Immature natural killer cell (primary cell): ENCODE data around the gene GIGYF2. TPM values are rescaled to one million over a fixed set of nuclear protein-coding genes. Genes with fewer than 3 reads are reported as not detected.
"Not testable (repeated sequence)": the region's sequence is repeated elsewhere in the genome, so short reads cannot be mapped to it uniquely, and the experiment has no call there.

ENCODE experiments used
- DNase-seq, 3 donors: peaks; one replicate each; pipeline ENCODE4 v3.0.0; 2022; ENCODE audit warnings: mixed read lengths in 1 of 3
- H3K27ac Mint-ChIP-seq, 6 donors: one replicate each; pipeline ENCODE4 v1.8.0; 2020; ENCODE audit warnings: mixed read lengths in 6 of 6, mild to moderate bottlenecking in 5 of 6, inconsistent platforms in 4 of 6, moderate library complexity in 3 of 6
- H3K27me3 Mint-ChIP-seq, 3 donors: one replicate each; pipeline ENCODE4 v1.8.0; 2020 to 2021; ENCODE audit warnings: low read depth in 3 of 3, mild to moderate bottlenecking in 3 of 3, mixed read lengths in 3 of 3, moderate library complexity in 3 of 3, inconsistent platforms in 1 of 3
- H3K36me3 Mint-ChIP-seq, 3 donors: one replicate each; pipeline ENCODE4 v1.8.0; 2020; ENCODE audit warnings: mixed read lengths in 3 of 3, inconsistent platforms in 2 of 3, mild to moderate bottlenecking in 2 of 3
- H3K4me1 Mint-ChIP-seq, 2 donors: one replicate each; pipeline ENCODE4 v1.8.0; 2020; ENCODE audit warnings: inconsistent platforms in 2 of 2, mild to moderate bottlenecking in 2 of 2, mixed read lengths in 2 of 2, moderate library complexity in 1 of 2
- H3K4me3 Mint-ChIP-seq, 5 donors: one replicate each; pipeline ENCODE4 v1.8.0; 2020; ENCODE audit warnings: mild to moderate bottlenecking in 5 of 5, mixed read lengths in 5 of 5, inconsistent platforms in 3 of 5, moderate library complexity in 3 of 5
- H3K9me3 Mint-ChIP-seq, 6 donors: one replicate each; pipeline ENCODE4 v1.8.0; 2020; ENCODE audit warnings: mild to moderate bottlenecking in 6 of 6, mixed read lengths in 6 of 6, inconsistent platforms in 4 of 6, moderate library complexity in 3 of 6
- polyA plus RNA-seq, 3 donors: library from polyadenylated mRNA; unstranded; fragments of 300-500 nt; fragmentation: Illumina TruSeq; gene quantifications; one replicate each; pipeline ENCODE4 v1.2.3, GENCODE V29; 2021

GIGYF2 gene
- polyA plus RNA-seq, 3 donors from 2014 or later = 7.8 to 41.3 (median 13.0) TPM

DNA sequence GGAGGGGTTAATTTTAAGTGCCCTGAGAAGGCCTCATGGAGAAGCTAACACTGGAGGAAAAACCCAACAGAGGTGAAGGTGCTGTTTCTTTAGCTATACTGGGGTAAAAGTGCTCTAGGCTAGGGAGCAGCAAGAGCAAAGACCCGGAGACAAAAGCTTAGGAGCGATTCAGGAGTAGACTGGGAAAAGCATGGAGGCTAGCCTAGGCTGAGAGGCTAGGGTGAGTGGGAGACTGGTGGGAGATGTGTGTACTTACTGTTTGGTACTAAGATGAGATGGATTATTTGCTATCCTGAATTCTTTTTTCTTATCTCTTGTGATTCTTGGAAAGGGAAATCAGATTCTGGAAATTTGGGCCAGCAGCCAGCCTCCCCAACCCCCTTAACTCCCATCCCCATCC is 2.0 kb downstream of the GIGYF2 start:
- no peak for DNase-seq
- Mint-ChIP-seq H3K27me3 (peaks cover 0 to 6% (median 5%) of the 10 kb centered on the region in 3 donors), H3K36me3 (peaks cover 0 to 7% (median 3%) of the 10 kb centered on the region in 3 donors), H3K4me1 (peaks cover 45 to 52% of the 10 kb centered on the region in 2 donors), H3K27ac (peak overlapping the region in 5 of 6 donors; percentile 28 to 93 (median 87)), H3K4me3 (peak overlapping the region; percentile 85 to 94 (median 92)), H3K9me3 (no peaks in the 10 kb centered on the region)

DNA sequence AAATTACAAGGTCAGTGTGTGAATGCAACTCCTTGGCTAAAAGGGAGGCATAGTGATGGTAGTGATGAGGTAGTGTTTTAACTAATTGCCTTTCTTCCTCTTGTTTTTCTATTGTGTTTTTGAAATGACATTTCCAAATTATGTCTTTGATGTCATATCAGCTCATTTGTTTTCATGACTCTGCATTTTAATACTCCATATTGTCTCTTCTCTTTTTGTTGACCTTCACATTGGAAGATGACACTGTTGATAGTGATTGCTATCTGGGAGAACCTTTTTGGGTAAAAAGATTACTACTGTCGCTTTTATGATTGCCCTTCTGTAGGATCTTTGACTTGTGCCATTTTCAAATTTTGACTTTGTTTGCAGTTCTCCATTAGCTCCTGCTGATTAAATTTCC is 3.0 kb downstream of the GIGYF2 start:
- H3K27me3 Mint-ChIP-seq = peaks cover 0 to 6% (median 5%) of the 10 kb centered on the region in 3 donors

DNA sequence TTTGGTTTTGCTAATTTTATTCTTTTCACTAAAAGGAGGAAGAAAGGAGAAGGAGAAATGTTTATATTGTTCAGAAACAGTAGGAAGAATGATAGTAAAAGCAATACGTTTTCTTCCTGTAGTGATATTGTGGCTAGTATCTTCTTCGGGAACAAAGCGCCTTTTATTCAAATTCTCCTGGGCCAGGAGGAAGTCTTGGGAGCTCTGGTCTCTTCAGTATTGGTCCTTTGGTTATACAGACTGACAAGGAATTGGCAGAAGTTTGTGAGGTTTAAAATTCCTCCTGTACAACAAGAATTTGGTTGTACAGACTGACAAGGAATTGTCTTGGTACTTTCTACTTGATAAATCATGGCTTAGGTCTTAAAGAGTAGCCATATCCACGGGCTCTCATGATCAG is 9.9 kb downstream of the GIGYF2 start:
- no peaks in the 10 kb centered on the region for H3K9me3 Mint-ChIP-seq
- H3K36me3 Mint-ChIP-seq = peaks cover 9 to 21% (median 16%) of the 10 kb centered on the region in 3 donors
- H3K27ac Mint-ChIP-seq = no peak overlapping the region
- H3K4me3 Mint-ChIP-seq = no peak overlapping the region
- H3K27me3 Mint-ChIP-seq = no peaks in the 10 kb centered on the region
- no peak for DNase-seq
- peaks cover 17 to 23% of the 10 kb centered on the region in 2 donors for H3K4me1 Mint-ChIP-seq

More for the DNA sequence above, 3.0 kb downstream of the GIGYF2 start:
- H3K4me1 Mint-ChIP-seq = peaks cover 48 to 56% of the 10 kb centered on the region in 2 donors
- H3K4me3 Mint-ChIP-seq = no peak overlapping the region
- H3K9me3 Mint-ChIP-seq = no peaks in the 10 kb centered on the region
- peaks cover 0 to 12% (median 7%) of the 10 kb centered on the region in 3 donors for H3K36me3 Mint-ChIP-seq
- H3K27ac Mint-ChIP-seq = peak overlapping the region in 3 of 6 donors; percentile 1 to 41 (median 20)
- DNase-seq = no peak

DNA sequence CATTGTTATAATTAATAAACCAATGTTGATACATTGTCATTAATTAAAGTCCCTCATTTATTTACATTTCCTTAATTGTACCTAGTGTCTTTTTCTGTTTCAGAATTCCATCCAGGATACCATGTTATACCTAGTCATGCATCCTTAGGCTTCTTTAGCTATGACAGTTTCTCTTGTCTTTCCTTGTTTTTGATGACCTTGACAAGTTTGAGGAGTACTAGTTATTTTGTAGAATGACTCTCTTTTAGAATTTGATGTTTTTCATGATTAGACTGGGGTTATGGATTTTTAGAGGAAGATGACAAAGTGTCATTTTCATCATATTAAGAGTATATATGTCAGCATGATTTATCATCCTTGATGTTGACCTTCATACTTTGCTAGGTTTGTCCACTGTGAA is 16.4 kb downstream of the GIGYF2 start:
- DNase-seq = no peak
- Mint-ChIP-seq H3K4me1 (peaks cover 23 to 45% of the 10 kb centered on the region in 2 donors), H3K36me3 (peaks cover 0 to 26% (median 22%) of the 10 kb centered on the region in 3 donors), H3K9me3 (no peaks in the 10 kb centered on the region), H3K27ac (no peak overlapping the region), H3K4me3 (no peak overlapping the region), H3K27me3 (no peaks in the 10 kb centered on the region)

DNA sequence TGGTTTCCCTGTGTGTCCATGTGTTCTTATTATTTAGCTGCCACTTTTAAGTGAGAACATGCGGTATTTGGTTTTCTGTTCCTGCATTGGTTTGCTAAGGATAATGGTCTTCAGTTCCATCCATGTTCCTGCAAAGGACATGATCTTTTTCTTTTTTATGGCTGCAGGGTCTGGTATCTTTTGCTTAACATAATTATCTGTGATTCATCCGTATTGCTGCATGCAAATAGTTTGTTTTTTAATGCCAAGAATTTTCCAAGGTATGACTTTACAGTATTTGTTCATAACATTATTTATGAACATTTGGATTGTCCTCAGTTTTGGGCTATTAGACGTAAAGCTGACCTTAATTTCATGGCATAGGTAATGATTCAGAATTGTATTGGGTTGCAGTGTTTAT is 17.8 kb downstream of the GIGYF2 start:
- Mint-ChIP-seq H3K27me3 (no peaks in the 10 kb centered on the region), H3K36me3 (peaks cover 4 to 29% (median 28%) of the 10 kb centered on the region in 3 donors), H3K4me1 (peaks cover 30 to 59% of the 10 kb centered on the region in 2 donors), H3K9me3 (no peaks in the 10 kb centered on the region), H3K4me3 (no peak overlapping the region), H3K27ac (peak overlapping the region in 1 of 6 donors; percentile 61)
- DNase-seq = no peak

DNA sequence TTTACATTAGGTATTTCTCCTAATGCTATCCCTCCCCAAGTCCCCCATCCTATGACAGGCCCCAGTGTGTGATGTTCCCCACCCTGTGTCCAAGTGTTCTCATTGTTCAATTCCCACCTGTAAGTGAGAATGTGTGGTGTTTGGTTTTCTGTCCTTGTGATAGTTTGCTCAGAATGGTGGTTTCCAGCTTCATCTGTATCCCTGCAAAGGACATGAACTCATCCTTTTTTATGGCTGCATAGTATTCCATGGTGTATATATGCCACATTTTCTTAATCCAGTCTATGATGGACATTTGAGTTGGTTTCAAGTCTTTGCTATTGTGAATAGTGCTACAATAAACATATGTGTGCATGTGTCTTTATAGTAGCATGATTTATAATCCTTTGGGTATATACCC is 22.9 kb downstream of the GIGYF2 start:
- not testable (repeated sequence) for H3K4me3 Mint-ChIP-seq, H3K27me3 Mint-ChIP-seq, H3K9me3 Mint-ChIP-seq, DNase-seq
- peak overlapping the region in 4 of 6 donors; percentile 5 to 71 (median 47) for H3K27ac Mint-ChIP-seq
- H3K4me1 Mint-ChIP-seq = peaks cover 55 to 82% of the 10 kb centered on the region in 2 donors
- H3K36me3 Mint-ChIP-seq = peaks cover 5 to 18% (median 13%) of the 10 kb centered on the region in 3 donors

DNA sequence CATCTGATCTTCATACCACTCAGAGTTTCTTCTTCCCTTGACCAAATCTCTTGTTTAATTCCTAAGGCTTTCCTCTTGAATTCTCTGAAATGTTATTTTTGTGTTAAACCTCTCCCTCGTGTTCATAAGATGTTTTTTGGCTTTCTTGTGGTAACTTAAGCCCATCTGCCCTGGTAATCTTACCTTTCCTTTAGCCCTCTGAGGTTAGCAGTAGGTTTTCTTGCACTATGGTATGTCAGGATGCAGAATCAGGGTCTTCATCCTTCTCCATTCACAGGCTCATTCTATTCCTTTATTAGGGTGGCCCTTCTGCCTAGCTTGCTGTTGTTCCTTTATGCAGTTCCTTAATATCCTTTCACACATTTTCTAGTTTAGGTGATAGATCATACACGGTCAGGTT is 24.1 kb downstream of the GIGYF2 start:
- DNase-seq = no peak
- H3K36me3 Mint-ChIP-seq = peaks cover 13 to 24% (median 13%) of the 10 kb centered on the region in 3 donors
- peak overlapping the region; percentile 43 to 74 (median 54) for H3K4me3 Mint-ChIP-seq
- peak overlapping the region; percentile 70 to 88 (median 84) for H3K27ac Mint-ChIP-seq
- H3K4me1 Mint-ChIP-seq = peaks cover 50 to 79% of the 10 kb centered on the region in 2 donors
- H3K27me3 Mint-ChIP-seq = no peaks in the 10 kb centered on the region
- H3K9me3 Mint-ChIP-seq = no peaks in the 10 kb centered on the region

DNA sequence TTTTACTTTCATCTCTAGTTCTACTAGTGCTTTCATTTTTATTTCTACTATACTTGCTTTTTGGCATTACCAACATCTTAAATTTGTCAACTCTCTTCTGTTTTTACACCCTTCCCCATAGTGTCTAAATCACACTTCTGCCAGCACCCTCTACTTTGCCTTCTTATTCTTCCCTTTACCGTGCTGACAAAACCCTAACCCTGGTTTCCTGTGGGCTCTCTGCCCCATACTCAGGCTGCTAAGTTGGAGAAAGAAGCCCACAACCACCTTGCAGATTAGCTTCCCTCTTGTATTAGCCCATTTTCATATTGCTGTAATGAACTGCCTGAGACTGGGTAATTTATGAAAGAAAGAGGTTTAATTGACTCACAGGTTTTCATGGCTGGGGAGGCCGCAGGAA is 24.8 kb downstream of the GIGYF2 start:
- H3K27ac Mint-ChIP-seq = peak overlapping the region; percentile 70 to 88 (median 84)
- H3K36me3 Mint-ChIP-seq = peaks cover 13 to 24% (median 13%) of the 10 kb centered on the region in 3 donors
- peak; percentile 7 to 27 (median 8) for DNase-seq
- no peaks in the 10 kb centered on the region for H3K27me3 Mint-ChIP-seq
- peaks cover 48 to 76% of the 10 kb centered on the region in 2 donors for H3K4me1 Mint-ChIP-seq
- no peaks in the 10 kb centered on the region for H3K9me3 Mint-ChIP-seq
- peak overlapping the region; percentile 43 to 74 (median 54) for H3K4me3 Mint-ChIP-seq

DNA sequence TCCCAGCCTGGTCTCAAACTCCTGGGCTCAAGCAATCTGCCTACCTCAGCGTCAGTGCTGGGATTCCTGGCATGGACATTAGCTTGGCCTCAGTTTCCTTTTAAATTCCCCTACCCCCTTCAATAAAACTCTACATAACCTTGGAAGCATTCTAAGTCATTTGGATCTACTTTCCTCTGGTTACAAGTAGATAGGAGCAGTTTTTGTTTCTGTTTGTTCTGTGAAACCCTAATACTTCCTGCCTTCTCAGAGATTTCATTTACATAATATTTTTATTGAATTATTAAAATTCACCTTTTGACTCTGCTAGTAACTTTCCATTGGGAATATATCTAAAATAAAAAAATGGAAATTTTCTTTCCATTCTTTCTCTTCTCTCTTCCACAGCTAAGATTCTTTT is 25.9 kb downstream of the GIGYF2 start:
- peak overlapping the region; percentile 70 to 85 (median 82) for H3K27ac Mint-ChIP-seq
- H3K4me3 Mint-ChIP-seq = peak overlapping the region; percentile 28 to 70 (median 31)

DNA sequence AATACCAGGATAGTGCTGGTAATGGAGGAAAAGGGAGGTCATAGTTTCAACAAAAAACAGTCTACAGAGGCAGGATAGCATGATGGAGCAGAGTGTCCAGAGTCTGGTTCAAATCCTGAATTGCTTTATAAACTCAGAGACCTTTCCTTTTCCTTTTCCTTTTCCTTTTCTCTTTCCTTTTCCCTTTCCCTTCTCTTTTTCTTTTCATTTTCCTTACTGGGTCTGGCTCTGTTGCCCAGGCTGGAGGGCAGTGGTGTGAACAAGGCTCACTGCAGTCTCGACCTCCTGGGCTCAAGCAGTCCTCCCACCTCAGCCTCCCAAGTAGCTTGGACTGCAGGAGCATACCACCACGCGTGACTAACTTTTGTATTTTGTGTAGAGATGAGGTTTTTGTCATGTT is 31.7 kb downstream of the GIGYF2 start:
- Mint-ChIP-seq H3K4me3 (no peak overlapping the region), H3K4me1 (peaks cover 5 to 58% of the 10 kb centered on the region in 2 donors), H3K9me3 (no peaks in the 10 kb centered on the region), H3K27me3 (no peaks in the 10 kb centered on the region), H3K36me3 (peaks cover 16 to 34% (median 22%) of the 10 kb centered on the region in 3 donors), H3K27ac (peak overlapping the region in 1 of 6 donors; percentile 41)
- DNase-seq = no peak

More for the DNA sequence above, 25.9 kb downstream of the GIGYF2 start:
- DNase-seq = no peak
- no peaks in the 10 kb centered on the region for H3K27me3 Mint-ChIP-seq
- H3K4me1 Mint-ChIP-seq = peaks cover 40 to 77% of the 10 kb centered on the region in 2 donors
- H3K36me3 Mint-ChIP-seq = peaks cover 13 to 29% (median 14%) of the 10 kb centered on the region in 3 donors
- H3K9me3 Mint-ChIP-seq = no peaks in the 10 kb centered on the region

DNA sequence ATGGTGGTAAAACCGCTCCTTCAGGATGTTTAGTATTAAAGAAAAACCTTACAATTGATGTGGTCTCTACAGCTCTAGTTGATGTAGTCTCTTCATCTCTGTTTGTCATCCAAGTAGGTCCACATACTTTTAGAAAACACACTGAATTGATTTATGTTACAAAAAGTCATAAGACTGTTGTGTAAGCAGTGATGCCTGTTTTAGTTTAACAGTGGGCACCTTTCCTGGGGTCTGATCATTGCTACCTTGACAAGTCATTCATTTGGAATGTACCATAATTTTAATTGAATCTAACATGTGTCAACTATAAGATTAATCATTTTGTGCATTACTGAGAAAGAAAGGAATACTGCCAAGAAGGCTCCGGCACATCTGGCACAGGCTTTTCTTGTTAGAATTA is 34.3 kb downstream of the GIGYF2 start:
- Mint-ChIP-seq H3K4me3 (no peak overlapping the region), H3K27me3 (no peaks in the 10 kb centered on the region), H3K27ac (peak overlapping the region in 3 of 6 donors; percentile 44 to 54 (median 46)), H3K4me1 (peaks cover 3 to 40% of the 10 kb centered on the region in 2 donors), H3K36me3 (peaks cover 11 to 36% (median 13%) of the 10 kb centered on the region in 3 donors), H3K9me3 (no peaks in the 10 kb centered on the region)
- DNase-seq = no peak

DNA sequence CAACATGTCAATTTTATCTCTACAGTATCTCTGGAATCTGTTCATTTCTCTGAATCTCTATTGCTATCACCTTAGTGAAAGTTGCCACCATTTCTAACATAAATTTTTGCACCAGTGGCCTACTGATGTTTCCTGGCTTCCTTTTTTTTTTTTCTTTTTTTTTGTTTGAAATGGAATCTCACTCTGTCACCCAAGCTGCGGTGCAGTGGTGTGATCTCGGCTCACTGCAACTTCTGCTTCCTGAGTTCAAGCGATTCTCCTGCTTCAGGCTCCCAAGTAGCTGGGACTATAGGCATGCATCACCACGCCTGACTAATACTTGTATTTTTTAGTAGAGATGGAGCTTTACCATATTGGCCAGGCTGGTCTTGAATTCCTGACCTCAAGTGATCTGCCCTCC is 44.2 kb downstream of the GIGYF2 start:
- H3K27ac Mint-ChIP-seq = peak overlapping the region in 2 of 6 donors; percentile 27 to 46
- H3K9me3 Mint-ChIP-seq = no peaks in the 10 kb centered on the region
- H3K36me3 Mint-ChIP-seq = peaks cover 4 to 8% (median 4%) of the 10 kb centered on the region in 3 donors
- peaks cover 15 to 27% of the 10 kb centered on the region in 2 donors for H3K4me1 Mint-ChIP-seq
- H3K27me3 Mint-ChIP-seq = peaks cover 0 to 2% (median 1%) of the 10 kb centered on the region in 3 donors
- DNase-seq = peak in 1 of 3 donors; percentile 8
- peak overlapping the region in 1 of 5 donors; percentile 2 for H3K4me3 Mint-ChIP-seq

DNA sequence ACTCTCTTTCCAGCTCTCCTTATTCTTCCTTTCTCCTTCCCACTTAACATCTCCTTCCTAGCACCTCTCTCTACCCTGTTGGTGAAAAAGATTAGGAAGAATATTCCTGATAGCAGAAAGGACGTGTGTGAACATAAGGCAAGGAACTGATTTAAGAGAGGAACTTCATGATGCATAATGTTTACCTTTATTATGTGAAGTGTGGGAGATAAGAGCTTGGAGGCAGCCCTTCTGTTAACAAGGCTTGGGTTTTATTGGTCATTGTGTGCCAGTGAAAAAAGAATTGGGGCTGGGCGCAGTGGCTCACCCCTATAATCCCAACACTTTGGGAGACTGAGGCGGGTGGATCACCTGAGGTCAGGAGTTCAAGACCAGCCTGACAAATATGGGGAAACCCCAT is 44.8 kb downstream of the GIGYF2 start:
- Mint-ChIP-seq H3K9me3 (no peaks in the 10 kb centered on the region), H3K4me1 (peaks cover 15 to 27% of the 10 kb centered on the region in 2 donors), H3K4me3 (no peak overlapping the region), H3K27me3 (peaks cover 0 to 2% (median 1%) of the 10 kb centered on the region in 3 donors), H3K27ac (peak overlapping the region in 2 of 6 donors; percentile 27 to 46), H3K36me3 (peaks cover 4 to 7% (median 4%) of the 10 kb centered on the region in 3 donors)
- no peak for DNase-seq

DNA sequence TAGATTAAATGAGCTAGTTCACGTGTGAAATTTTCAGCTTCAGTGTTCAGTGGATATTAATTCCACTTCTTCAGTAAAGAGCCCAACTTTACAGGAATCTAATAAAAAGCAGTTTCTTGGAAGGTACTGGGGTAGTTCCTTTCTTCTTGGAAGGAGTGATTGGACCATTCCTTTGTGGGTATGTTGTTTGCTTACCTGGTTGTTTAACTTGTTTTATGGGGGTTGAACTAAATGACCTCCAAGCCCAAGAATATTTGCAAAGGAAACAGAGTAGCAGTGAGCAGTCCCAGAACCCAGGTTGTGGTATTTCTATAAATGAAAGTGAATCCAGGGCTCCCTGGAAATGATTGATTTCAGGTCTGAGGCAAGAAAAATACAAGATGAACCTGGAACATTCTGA is 47.8 kb downstream of the GIGYF2 start:
- H3K27ac Mint-ChIP-seq = no peak overlapping the region
- DNase-seq = no peak

More for the DNA sequence above, 47.8 kb downstream of the GIGYF2 start:
- Mint-ChIP-seq H3K27me3 (peaks cover 0 to 2% (median 1%) of the 10 kb centered on the region in 3 donors), H3K9me3 (no peaks in the 10 kb centered on the region), H3K4me3 (no peak overlapping the region), H3K4me1 (peaks cover 15 to 24% of the 10 kb centered on the region in 2 donors), H3K36me3 (peaks cover 7 to 19% (median 9%) of the 10 kb centered on the region in 3 donors)
